ENCODE data around the gene HS3ST1.

Gene HS3ST1

DNA sequence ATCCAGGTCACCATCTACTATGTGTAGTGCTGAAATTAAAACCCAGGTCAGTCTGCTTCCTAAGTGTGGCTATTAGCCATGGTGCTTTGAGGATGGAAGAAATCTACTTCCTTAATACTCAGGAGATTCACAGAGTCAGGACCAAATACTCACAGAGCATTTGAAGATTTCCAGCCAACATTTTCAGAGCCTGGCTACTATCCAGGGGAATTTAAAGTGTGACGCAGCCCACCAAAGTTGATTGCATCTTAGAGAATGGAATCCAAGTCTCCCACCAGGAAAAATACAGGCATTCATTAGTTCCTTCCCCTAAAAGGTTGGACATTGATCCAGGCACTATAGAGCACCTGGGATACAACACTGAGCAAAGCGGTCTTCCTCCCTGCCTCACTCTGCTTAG, 83.8 kb downstream of the HS3ST1 start:
- Histone ChIP-seq H3K9ac (ENCODE audit: low read length in 5 of 5) (no peak overlapping the region), H3K27ac (ENCODE audit: low read depth, low read length) (no peak overlapping the region), H3K9me3 (ENCODE audit: control insufficient read depth in 5 of 5, low read length in 5 of 5) (no peaks in the 10 kb centered on the region), H3K27me3 (ENCODE audit: control insufficient read depth in 5 of 5, insufficient read depth in 4 of 5, low read length in 5 of 5) (no peaks in the 10 kb centered on the region), H3K4me3 (ENCODE audit: low read depth in 1 of 5, low read length in 5 of 5) (no peak overlapping the region), H3K36me3 (ENCODE audit: control insufficient read depth in 5 of 5, insufficient read depth in 5 of 5, low read length in 5 of 5) (no peaks in the 10 kb centered on the region), H3K4me1 (ENCODE audit: control insufficient read depth in 5 of 5, insufficient read depth in 5 of 5, low read length in 5 of 5) (no peaks in the 10 kb centered on the region)

DNA sequence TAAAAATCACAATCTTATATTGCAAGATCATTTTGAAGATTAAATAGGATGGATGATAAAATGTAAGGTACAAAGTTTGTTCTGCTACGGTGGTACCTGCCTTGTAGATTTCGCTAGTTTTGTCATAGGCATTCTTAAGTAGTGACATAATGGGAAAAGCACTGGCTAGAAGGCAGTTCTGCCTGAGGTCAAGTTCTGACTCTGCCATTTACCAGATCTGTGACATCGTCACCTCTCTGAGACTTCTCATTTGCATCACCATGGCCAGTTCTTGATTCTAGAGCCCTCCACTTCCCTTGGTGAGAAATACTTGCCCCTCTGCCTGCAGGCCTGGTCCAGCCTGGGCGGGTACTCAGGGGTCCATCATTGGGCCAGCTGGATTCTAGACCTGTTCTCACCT, 85.2 kb downstream of the HS3ST1 start:
- Histone ChIP-seq H3K27ac (ENCODE audit: low read depth, low read length) (no peak overlapping the region), H3K4me1 (ENCODE audit: control insufficient read depth in 5 of 5, insufficient read depth in 5 of 5, low read length in 5 of 5) (no peaks in the 10 kb centered on the region), H3K27me3 (ENCODE audit: control insufficient read depth in 5 of 5, insufficient read depth in 4 of 5, low read length in 5 of 5) (no peaks in the 10 kb centered on the region), H3K9me3 (ENCODE audit: control insufficient read depth in 5 of 5, low read length in 5 of 5) (no peaks in the 10 kb centered on the region), H3K4me3 (ENCODE audit: low read depth in 1 of 5, low read length in 5 of 5) (no peak overlapping the region), H3K36me3 (ENCODE audit: control insufficient read depth in 5 of 5, insufficient read depth in 5 of 5, low read length in 5 of 5) (no peaks in the 10 kb centered on the region), H3K9ac (ENCODE audit: low read length in 5 of 5) (no peak overlapping the region)

Data from subcutaneous abdominal adipose tissue (tissue), 5 donors.